Upper lobe of right lung (tissue), 1 donor: ENCODE results near the gene BPIFB6. TPM values are rescaled to one million over a fixed set of nuclear protein-coding genes. Genes with fewer than 3 reads are reported as not detected.
A peak's percentile ranks its signal among the peaks of the same experiment; 100 is the strongest.

Experiments
- ATAC-seq: fragments of 200-7000 bp; cut with Tn5 transposase; one replicate; pipeline ENCODE4 v1.9.1; 2020; ENCODE audit warnings: mild to moderate bottlenecking, moderate library complexity
- DNase-seq: peaks from one replicate; pipeline ENCODE4 v3.0.0-alpha.2; 2020
- H3K27ac ChIP-seq: fragments of 200-600 bp; one replicate; pipeline ENCODE4 v1.8.0; 2022
- H3K27me3 ChIP-seq: fragments of 200-600 bp; one replicate; pipeline ENCODE4 v1.8.0; 2022; ENCODE audit warnings: mild to moderate bottlenecking
- H3K36me3 ChIP-seq: fragments of 200-600 bp; one replicate; pipeline ENCODE4 v1.8.0; 2022
- H3K4me1 ChIP-seq: fragments of 200-600 bp; one replicate; pipeline ENCODE4 v1.8.0; 2022
- H3K4me3 ChIP-seq: fragments of 200-600 bp; one replicate; pipeline ENCODE4 v1.8.0; 2022; ENCODE audit warnings: mild to moderate bottlenecking
- H3K9me3 ChIP-seq: fragments of 200-600 bp; one replicate; pipeline ENCODE4 v1.8.0; 2022
- CTCF ChIP-seq: fragments of 200-600 bp; IDR thresholded peaks from one replicate; pipeline ENCODE4 v1.8.0; 2022; ENCODE audit warnings: antibody characterized with exemption
- intact Hi-C: fragments of 100-400 bp; cut with DNase I; formaldehyde crosslinking; loops from one replicate; pipeline ENCODE4 v1.11.0; 2022
- total RNA-seq: library from RNA; stranded (reverse); fragmentation: NEBNext Ultra II Directional; extraction: Animal tissue kit (Norgen Biotek cat#: 25700); gene quantifications from one replicate; pipeline ENCODE4 v1.2.1, GENCODE V29; 2021
- donor health status: DM: no; HTN: yes; CAD: no; lungs with severe emphysema.

Gene BPIFB6
- total RNA-seq, 1 donor from 2014 or later, result not detected

GRCh38 chr20:33005132-33005566 is 26.3 kb upstream of the BPIFB6 start:
- intact Hi-C loops, result no loop called here
- H3K36me3 ChIP-seq, result no peaks in the 10 kb centered on the region
- no peaks in the 10 kb centered on the region for H3K27me3 ChIP-seq
- ATAC-seq, result no peak
- H3K4me3 ChIP-seq, result no peak overlapping the region
- H3K4me1 ChIP-seq, result no peaks in the 10 kb centered on the region
- no peak for DNase-seq
- TF ChIP-seq CTCF, result peak; percentile 36
- no peak overlapping the region for H3K27ac ChIP-seq
- peaks cover 5% of the 10 kb centered on the region for H3K9me3 ChIP-seq

DNA sequence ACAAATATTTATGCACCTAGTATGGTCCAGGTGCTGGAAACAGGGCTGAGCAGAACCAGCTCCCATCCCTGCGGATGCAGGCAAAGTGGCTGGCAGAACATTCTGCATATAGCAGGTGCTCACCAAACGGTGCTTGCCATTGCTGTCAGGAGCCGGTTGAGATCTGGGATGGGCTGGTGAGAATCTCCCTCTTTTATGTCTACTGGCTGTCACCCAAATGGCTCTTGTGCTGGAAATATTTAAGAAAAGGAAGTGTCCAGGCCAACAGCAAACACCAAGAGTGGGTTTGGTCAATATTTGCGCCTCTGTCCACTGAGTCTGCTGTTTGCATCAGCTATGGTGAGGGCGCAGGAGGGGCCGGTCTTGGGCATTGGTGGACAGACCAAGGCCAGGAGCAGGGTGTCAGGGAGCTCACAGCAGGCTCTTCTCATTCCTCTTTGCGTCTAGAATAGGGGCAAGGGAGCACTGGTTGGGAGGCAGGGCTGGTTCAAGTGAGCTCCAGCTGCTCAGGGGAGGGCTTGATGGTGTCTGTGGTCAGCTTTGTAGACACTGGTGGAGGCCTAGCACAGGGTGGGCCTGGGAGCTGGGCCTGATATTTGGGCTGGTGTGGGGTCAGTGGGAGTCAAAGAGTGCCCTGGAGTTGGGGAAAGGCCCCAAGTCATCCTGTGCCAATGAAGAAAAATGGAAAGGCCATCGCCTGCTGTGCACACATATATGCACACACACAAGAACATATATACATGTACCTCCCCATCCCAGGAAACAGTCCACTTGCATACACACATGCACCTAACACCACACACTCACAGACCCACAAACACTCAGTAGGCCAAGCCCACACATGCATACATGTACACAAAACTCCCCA is 25.3 kb upstream of the BPIFB6 start:
- ATAC-seq (no peak), DNase-seq (no peak)
- no peak overlapping the region for H3K4me3 ChIP-seq
- H3K9me3 ChIP-seq, result peaks cover 5% of the 10 kb centered on the region
- no peak overlapping the region for H3K27ac ChIP-seq
- no peak for TF ChIP-seq CTCF
- no peaks in the 10 kb centered on the region for H3K27me3 ChIP-seq
- H3K36me3 ChIP-seq, result no peaks in the 10 kb centered on the region
- intact Hi-C loops, result no loop called here
- no peaks in the 10 kb centered on the region for H3K4me1 ChIP-seq

- H3K4me1 ChIP-seq, result no peaks in the 10 kb centered on the region
- H3K36me3 ChIP-seq, result no peaks in the 10 kb centered on the region
- H3K4me3 ChIP-seq, result no peak overlapping the region
- H3K9me3 ChIP-seq, result peaks cover 5% of the 10 kb centered on the region
- DNase-seq, result no peak
- ATAC-seq, result no peak
- no peak for TF ChIP-seq CTCF
- H3K27ac ChIP-seq, result no peak overlapping the region
- no peaks in the 10 kb centered on the region for H3K27me3 ChIP-seq
- intact Hi-C loops, result no loop called here
These were observed 24.6 kb upstream of the BPIFB6 start for GRCh38 chr20:33006776-33007375.

DNA sequence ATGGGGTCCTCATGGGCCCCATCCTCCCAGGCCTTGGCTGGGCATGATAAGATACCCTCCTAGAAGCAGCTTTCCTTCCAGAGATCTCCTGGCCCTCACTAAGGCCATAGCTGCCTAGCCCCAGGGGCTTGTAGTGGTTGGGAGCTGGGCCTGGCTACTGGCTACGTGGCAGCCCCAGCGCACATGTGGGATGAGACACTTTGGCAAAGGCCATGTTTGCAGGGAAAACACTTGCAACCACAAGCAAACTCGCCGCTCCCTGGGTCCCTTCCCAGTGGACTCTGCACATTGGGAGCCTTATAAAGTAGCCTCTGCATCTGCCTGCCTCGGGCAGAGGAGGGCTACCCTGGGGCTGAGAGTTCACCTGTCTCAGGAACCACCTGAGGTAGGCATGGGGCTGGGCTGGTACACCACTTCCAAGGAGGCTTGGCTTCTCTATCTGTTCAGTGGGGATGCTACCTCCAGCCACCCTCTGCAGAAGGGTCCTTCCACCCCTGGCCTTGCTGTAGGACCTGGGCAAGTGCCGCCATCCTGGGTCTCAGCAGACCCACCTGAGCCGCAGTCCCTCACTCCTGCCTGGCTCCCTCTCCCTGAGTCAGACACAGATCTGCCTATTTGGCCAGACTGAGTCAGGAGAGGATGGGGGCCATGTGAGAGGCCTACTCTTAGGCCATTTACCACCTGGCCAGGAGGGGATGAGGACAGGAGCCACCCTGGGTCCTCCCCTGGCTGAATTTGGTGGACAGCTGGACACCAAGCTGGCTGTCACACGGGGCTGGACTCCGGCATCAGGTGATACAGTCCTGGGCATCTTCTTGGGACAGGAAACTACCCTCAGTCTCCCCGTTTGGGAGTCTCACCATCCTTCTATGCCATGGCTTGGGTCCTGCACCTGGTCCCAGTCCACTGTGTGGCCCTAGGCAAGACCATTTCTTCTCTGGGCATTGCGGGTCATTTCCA is 23.8 kb upstream of the BPIFB6 start, which contains the start of gene BPIFB2:
Gene BPIFB2, plus strand, starts transcription at position 329 of the 960 bp plus-strand sequence. CDS start 871 bp downstream, outside the sequence.
- H3K27me3 ChIP-seq, result no peaks in the 10 kb centered on the region
- no peak within 1 kb of the TSS for H3K27ac ChIP-seq
- ATAC-seq (no peak), DNase-seq (no peak)
- peaks cover 5% of the 10 kb centered on the region for H3K9me3 ChIP-seq
- no peaks in the 10 kb centered on the region for H3K4me1 ChIP-seq
- H3K36me3 ChIP-seq, result no peaks in the 10 kb centered on the region
- no peak within 1 kb of the TSS for H3K4me3 ChIP-seq
- intact Hi-C loops, result no loop called here
- no peak for TF ChIP-seq CTCF

GRCh38 chr20:33008336-33009213 is 22.9 kb upstream of the BPIFB6 start:
- no peak for TF ChIP-seq CTCF

More at GRCh38 chr20:33008336-33009213, 22.9 kb upstream of the BPIFB6 start:
- H3K4me3 ChIP-seq, result no peak overlapping the region
- peaks cover 5% of the 10 kb centered on the region for H3K9me3 ChIP-seq
- H3K4me1 ChIP-seq, result no peaks in the 10 kb centered on the region
- H3K36me3 ChIP-seq, result no peaks in the 10 kb centered on the region
- no peak overlapping the region for H3K27ac ChIP-seq
- no peaks in the 10 kb centered on the region for H3K27me3 ChIP-seq
- intact Hi-C loops, result no loop called here
- ATAC-seq (no peak), DNase-seq (no peak)
